Bronchial epithelial cell (primary cell): ENCODE data around the gene ITGB1BP1. TPM values are rescaled to one million over a fixed set of nuclear protein-coding genes. Genes with fewer than 3 reads are reported as not detected.
"Not testable (repeated sequence)": the region's sequence is repeated elsewhere in the genome, so short reads cannot be mapped to it uniquely, and the experiment has no call there.

Source experiments
- DNase-seq: peaks from one replicate; pipeline ENCODE4 v3.0.0-alpha.2; 2010; ENCODE audit warnings: low read depth
- FAIRE-seq: peaks from 2 replicates; lab custom pipeline; 2011; peaks lifted over from hg19 to GRCh38; lab: Jason Lieb, UNC
- H3K27me3 ChIP-seq: 2 replicates; pipeline ENCODE4 v1.5.1; 2011; ENCODE audit warnings: low read length; ENCODE audit not compliant: control insufficient read depth, insufficient read depth
- H3K36me3 ChIP-seq: 2 replicates; pipeline ENCODE4 v1.5.1; 2011; ENCODE audit warnings: low read length; ENCODE audit not compliant: control insufficient read depth, insufficient read depth
- H3K4me3 ChIP-seq: 2 replicates; pipeline ENCODE4 v1.5.1; 2011; ENCODE audit warnings: mild to moderate bottlenecking, low read depth, low read length, control low read depth
- CTCF ChIP-seq: IDR thresholded peaks from 2 replicates; pipeline ENCODE4 v1.5.1; 2011; ENCODE audit warnings: mild to moderate bottlenecking, moderate library complexity, low read length, control low read depth, inconsistent platforms; ENCODE audit not compliant: insufficient read depth, severe bottlenecking
- total RNA-seq: library from RNA; depleted of rRNA; stranded (reverse); fragments of >200 nt; gene quantifications from 2 replicates; pipeline ENCODE4 v1.2.1, GENCODE V29; 2014

The ITGB1BP1 gene
- total RNA-seq, 1 donor from 2014 or later: 18.7 TPM

- no peak for DNase-seq
- TF ChIP-seq CTCF: no peak
- Histone ChIP-seq H3K4me3 (no peak overlapping the region), H3K27me3 (no peaks in the 10 kb centered on the region), H3K36me3 (peaks cover 24% of the 10 kb centered on the region)
- no peak for FAIRE-seq
Measured at GRCh38 chr2:9403924-9404323, 19.4 kb downstream of the ITGB1BP1 start.

GRCh38 chr2:9401646-9402371 is 21.5 kb downstream of the ITGB1BP1 start:
- DNase-seq: no peak
- Histone ChIP-seq H3K27me3 (no peaks in the 10 kb centered on the region), H3K36me3 (peaks cover 31% of the 10 kb centered on the region)

GRCh38 chr2:9401059-9401547 is 22.2 kb downstream of the ITGB1BP1 start:
- TF ChIP-seq CTCF: no peak
- FAIRE-seq: no peak
- H3K27me3 ChIP-seq: no peaks in the 10 kb centered on the region
- H3K4me3 ChIP-seq: no peak overlapping the region
- peaks cover 32% of the 10 kb centered on the region for H3K36me3 ChIP-seq
- DNase-seq: no peak

More at GRCh38 chr2:9401646-9402371, 21.5 kb downstream of the ITGB1BP1 start:
- H3K4me3 ChIP-seq: no peak overlapping the region
- no peak for FAIRE-seq
- no peak for TF ChIP-seq CTCF

- peaks cover 32% of the 10 kb centered on the region for H3K36me3 ChIP-seq
- no peaks in the 10 kb centered on the region for H3K27me3 ChIP-seq
- no peak overlapping the region for H3K4me3 ChIP-seq
- DNase-seq (no peak), FAIRE-seq (no peak)
- no peak for TF ChIP-seq CTCF
Measured at GRCh38 chr2:9400268-9401058, 22.9 kb downstream of the ITGB1BP1 start.

- FAIRE-seq (no peak), DNase-seq (no peak)
- no peak for TF ChIP-seq CTCF
- H3K4me3 ChIP-seq: no peak overlapping the region
- no peaks in the 10 kb centered on the region for H3K27me3 ChIP-seq
- H3K36me3 ChIP-seq: peaks cover 36% of the 10 kb centered on the region
Measured at GRCh38 chr2:9398881-9399780, 24.2 kb downstream of the ITGB1BP1 start.

- DNase-seq, H3K4me3 ChIP-seq, H3K27me3 ChIP-seq, FAIRE-seq: not testable (repeated sequence)
- peaks cover 38% of the 10 kb centered on the region for H3K36me3 ChIP-seq
Measured at GRCh38 chr2:9398251-9398650, 25.1 kb downstream of the ITGB1BP1 start.
